ENCODE measurements around the gene ZBTB16.

The ZBTB16 gene

GRCh38 chr11:114040706-114041211, 18.8 kb upstream of the ZBTB16 start:
- H2AFZ ChIP-seq (ENCODE audit: low read depth, low read length), result no peak overlapping the region
- H3K27me3 ChIP-seq (ENCODE audit: insufficient read depth, low read length, poor library complexity), result no peaks in the 10 kb centered on the region

GRCh38 chr11:114042234-114042633, 17.3 kb upstream of the ZBTB16 start:
- DNase-seq (no peak), ATAC-seq (ENCODE audit: insufficient read depth, low read depth) (no peak)
- Histone ChIP-seq H3K27me3 (ENCODE audit: insufficient read depth, low read length, poor library complexity) (no peaks in the 10 kb centered on the region), H3K4me1 (ENCODE audit: insufficient read depth, low read length) (no peaks in the 10 kb centered on the region), H3K4me2 (ENCODE audit: insufficient read depth, low read length) (no peak overlapping the region), H2AFZ (ENCODE audit: low read depth, low read length) (no peak overlapping the region), H3K9me3 (ENCODE audit: insufficient read depth, low read length, severe bottlenecking) (no peaks in the 10 kb centered on the region), H3K36me3 (ENCODE audit: insufficient read depth, low read length) (no peaks in the 10 kb centered on the region), H3K27ac (ENCODE audit: low read length) (no peak overlapping the region), H4K20me1 (ENCODE audit: insufficient read depth, low read length) (no peaks in the 10 kb centered on the region), H3K4me3 (ENCODE audit: low read depth in 1 of 2, low read length in 2 of 2) (no peak overlapping the region), H3K79me2 (ENCODE audit: insufficient read depth, low read length) (no peaks in the 10 kb centered on the region), H3K9ac (ENCODE audit: low read depth, low read length) (no peak overlapping the region)
- no peak for TF ChIP-seq EZH2 (IDR thresholded peaks at IDR 0.05; ENCODE audit: borderline replicate concordance, low read depth, low read length, severe bottlenecking)
- no peak for TF ChIP-seq CTCF (IDR thresholded peaks at IDR 0.05; ENCODE audit: borderline replicate concordance, extremely low read depth, low read length, poor library complexity, severe bottlenecking)

More at GRCh38 chr11:114040706-114041211, 18.8 kb upstream of the ZBTB16 start:
- H3K4me1 ChIP-seq (ENCODE audit: insufficient read depth, low read length), result no peaks in the 10 kb centered on the region
- no peak overlapping the region for H3K9ac ChIP-seq (ENCODE audit: low read depth, low read length)
- TF ChIP-seq EZH2 (IDR thresholded peaks at IDR 0.05; ENCODE audit: borderline replicate concordance, low read depth, low read length, severe bottlenecking), result no peak
- no peak for TF ChIP-seq CTCF (IDR thresholded peaks at IDR 0.05; ENCODE audit: borderline replicate concordance, extremely low read depth, low read length, poor library complexity, severe bottlenecking)
- no peak for DNase-seq
- no peak overlapping the region for H3K4me2 ChIP-seq (ENCODE audit: insufficient read depth, low read length)
- H3K4me3 ChIP-seq (ENCODE audit: low read depth in 1 of 2, low read length in 2 of 2), result no peak overlapping the region
- no peaks in the 10 kb centered on the region for H4K20me1 ChIP-seq (ENCODE audit: insufficient read depth, low read length)
- H3K27ac ChIP-seq (ENCODE audit: low read length), result no peak overlapping the region
- ATAC-seq (ENCODE audit: insufficient read depth, low read depth), result no peak
- H3K79me2 ChIP-seq (ENCODE audit: insufficient read depth, low read length), result no peaks in the 10 kb centered on the region
- no peaks in the 10 kb centered on the region for H3K9me3 ChIP-seq (ENCODE audit: insufficient read depth, low read length, severe bottlenecking)
- H3K36me3 ChIP-seq (ENCODE audit: insufficient read depth, low read length), result no peaks in the 10 kb centered on the region

- H3K27me3 ChIP-seq (ENCODE audit: insufficient read depth, low read length, poor library complexity), result no peaks in the 10 kb centered on the region
- no peaks in the 10 kb centered on the region for H3K79me2 ChIP-seq (ENCODE audit: insufficient read depth, low read length)
- no peaks in the 10 kb centered on the region for H4K20me1 ChIP-seq (ENCODE audit: insufficient read depth, low read length)
- no peak for TF ChIP-seq EZH2 (IDR thresholded peaks at IDR 0.05; ENCODE audit: borderline replicate concordance, low read depth, low read length, severe bottlenecking)
- no peak for TF ChIP-seq CTCF (IDR thresholded peaks at IDR 0.05; ENCODE audit: borderline replicate concordance, extremely low read depth, low read length, poor library complexity, severe bottlenecking)
- H3K27ac ChIP-seq (ENCODE audit: low read length), result no peak overlapping the region
- H2AFZ ChIP-seq (ENCODE audit: low read depth, low read length), result no peak overlapping the region
- no peak overlapping the region for H3K9ac ChIP-seq (ENCODE audit: low read depth, low read length)
- ATAC-seq (ENCODE audit: insufficient read depth, low read depth) (no peak), DNase-seq (no peak)
- H3K4me1 ChIP-seq (ENCODE audit: insufficient read depth, low read length), result no peaks in the 10 kb centered on the region
- H3K4me2 ChIP-seq (ENCODE audit: insufficient read depth, low read length), result no peak overlapping the region
- H3K36me3 ChIP-seq (ENCODE audit: insufficient read depth, low read length), result no peaks in the 10 kb centered on the region
- H3K4me3 ChIP-seq (ENCODE audit: low read depth in 1 of 2, low read length in 2 of 2), result no peak overlapping the region
- no peaks in the 10 kb centered on the region for H3K9me3 ChIP-seq (ENCODE audit: insufficient read depth, low read length, severe bottlenecking)
Measured at GRCh38 chr11:114044042-114044871, 15.3 kb upstream of the ZBTB16 start.

Measured in DND-41 (cell line).